ENCODE measurements around the gene FOXS1. TPM values are rescaled to one million over a fixed set of nuclear protein-coding genes. Genes with fewer than 3 reads are reported as not detected.
A peak's percentile ranks its signal among the peaks of the same experiment; 100 is the strongest.

Gene FOXS1
- total RNA-seq, 1 donor from 2014 or later, result 1.3 TPM

DNA sequence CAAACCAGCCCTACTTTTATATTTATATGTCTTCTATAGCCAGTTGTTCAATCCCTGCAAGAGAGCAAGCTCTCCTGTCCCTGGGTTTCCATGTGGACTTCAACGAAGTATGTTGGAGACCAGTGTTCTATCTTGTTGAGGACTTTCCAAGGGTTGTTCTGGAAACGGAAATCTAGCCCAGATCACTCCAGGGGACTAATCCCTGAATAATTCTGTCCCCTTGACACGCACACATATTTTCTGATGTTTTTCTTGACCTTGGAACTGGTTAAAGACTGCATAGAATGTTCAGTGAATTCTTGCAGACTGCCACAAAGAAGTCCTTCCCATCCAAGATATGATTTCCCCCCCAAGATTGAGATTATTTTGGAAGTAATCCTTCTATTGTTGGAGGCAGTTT is 35.7 kb downstream of the FOXS1 start:
- intact Hi-C loops (cut with micrococcal nuclease), result no loop called here
- DNase-seq (no peak), ATAC-seq (no peak)

- no peak for ATAC-seq
- DNase-seq, result no peak
- intact Hi-C loops (cut with micrococcal nuclease), result no loop called here
Measured at GRCh38 chr20:31808481-31808880, 36.9 kb downstream of the FOXS1 start.

DNA sequence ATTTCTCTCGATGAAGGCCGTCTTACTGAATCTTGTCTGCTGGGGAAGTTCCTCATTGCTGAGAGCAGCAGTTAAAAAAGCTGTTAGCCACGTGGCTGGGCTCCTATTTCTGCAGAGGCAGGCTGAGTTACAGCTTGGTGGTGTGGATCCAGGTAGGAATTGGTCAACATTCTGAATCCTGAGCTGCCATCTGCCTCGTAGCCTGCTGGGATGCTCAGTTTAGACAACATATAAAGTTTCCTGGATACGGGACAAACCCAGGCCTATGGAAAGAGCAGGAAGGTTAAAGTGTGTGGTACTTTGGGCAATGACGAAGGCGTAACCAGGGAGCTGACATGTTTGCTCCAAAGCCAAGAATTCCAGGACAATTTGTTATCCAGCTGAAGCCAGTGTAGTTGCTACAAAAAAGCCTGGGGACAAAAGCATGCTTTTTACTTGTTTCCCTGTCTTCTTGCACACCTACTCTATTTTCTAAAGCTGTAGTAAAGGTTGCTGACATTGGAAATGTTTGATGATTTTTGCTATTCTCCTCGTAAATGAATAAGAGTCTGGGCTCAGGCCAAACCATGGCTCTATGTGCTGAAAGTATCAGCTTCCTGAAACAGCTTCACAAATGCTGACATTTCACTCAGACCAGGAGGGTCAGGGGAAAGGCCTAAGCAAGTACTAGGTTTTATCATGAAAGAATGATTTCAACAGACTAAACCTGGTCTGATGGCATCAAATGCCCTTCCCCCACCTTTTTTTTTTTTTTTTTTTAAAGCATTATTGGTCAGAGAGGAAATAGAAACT is 38.6 kb downstream of the FOXS1 start:
- DNase-seq (no peak), ATAC-seq (peak; percentile 14)
- intact Hi-C loops (cut with micrococcal nuclease), result no loop called here

GRCh38 chr20:31803552-31804291 is 41.7 kb downstream of the FOXS1 start:
- intact Hi-C loops (cut with micrococcal nuclease), result no loop called here
- ATAC-seq, result no peak

GRCh38 chr20:31801508-31801907 is 43.9 kb downstream of the FOXS1 start:
- intact Hi-C loops (cut with micrococcal nuclease), result no loop called here
- no peak for ATAC-seq
- no peak for DNase-seq

More at GRCh38 chr20:31803552-31804291, 41.7 kb downstream of the FOXS1 start:
- DNase-seq, result no peak

GRCh38 chr20:31797364-31797763 is 48.0 kb downstream of the FOXS1 start:
- intact Hi-C loops (cut with micrococcal nuclease), result no loop called here
- ATAC-seq (no peak), DNase-seq (no peak)

Other genes with a start within 250 kb of the FOXS1 start
- gene ID1, start 240.3 kb downstream of the FOXS1 start, total RNA-seq, result 99.2 TPM
- gene COX4I2, start 207.7 kb downstream of the FOXS1 start, total RNA-seq, result 10.1 TPM
- gene BCL2L1, start 122.7 kb downstream of the FOXS1 start, total RNA-seq, result 54.8 TPM
- gene TPX2, start 106.3 kb downstream of the FOXS1 start, total RNA-seq, result 0.72 TPM
- gene MYLK2, start 26.2 kb downstream of the FOXS1 start, total RNA-seq, result 0.10 TPM
- 4.0 TPM for gene DUSP15, start 24.9 kb upstream of the FOXS1 start, total RNA-seq
- not detected for gene TTLL9, start 25.0 kb upstream of the FOXS1 start, total RNA-seq
- gene PDRG1, start 106.4 kb upstream of the FOXS1 start, total RNA-seq, result 9.7 TPM
- gene XKR7, start 122.5 kb upstream of the FOXS1 start, total RNA-seq, result not detected
- gene CCM2L, start 164.8 kb upstream of the FOXS1 start, total RNA-seq, result 9.2 TPM
- gene HCK, start 206.6 kb upstream of the FOXS1 start, total RNA-seq, result 4.4 TPM